K562 (cell line): ENCODE measurements around the gene FAM24B. TPM values are rescaled to one million over a fixed set of nuclear protein-coding genes. Genes with fewer than 3 reads are reported as not detected.

Source experiments
- ARID3B ChIP-seq: fragments of 250-450 bp; sonication (Bioruptor Pico); IDR thresholded peaks from 2 replicates; pipeline ENCODE4 v1.4.0; 2020; ENCODE audit warnings: borderline replicate concordance
- CBFB ChIP-seq: sonication (generic); formaldehyde crosslinking; IDR thresholded peaks from 2 replicates; pipeline ENCODE4 v1.4.0; 2020; ENCODE audit warnings: mild to moderate bottlenecking, missing genetic modification reagents
- CHCHD3 ChIP-seq: fragments of 250-450 bp; sonication (Bioruptor Pico); IDR thresholded peaks from 2 replicates; pipeline ENCODE4 v2.1.2; 2022; ENCODE audit warnings: mild to moderate bottlenecking
- DLX4 ChIP-seq: fragments of 250-450 bp; sonication (Bioruptor Pico); IDR thresholded peaks from 2 replicates; pipeline ENCODE4 v1.6.1; 2021; ENCODE audit warnings: mild to moderate bottlenecking
- DMBX1 ChIP-seq: fragments of 250-450 bp; sonication (Bioruptor Pico); IDR thresholded peaks from 2 replicates; pipeline ENCODE4 v1.8.0; 2022; ENCODE audit warnings: inconsistent platforms, mild to moderate bottlenecking, moderate library complexity, borderline replicate concordance
- ESRRA ChIP-seq: fragments of 450-650 bp; IDR thresholded peaks from 2 replicates; pipeline ENCODE4 v1.6.1; 2014; ENCODE audit warnings: low read depth, mild to moderate bottlenecking, moderate library complexity, borderline replicate concordance
- FOSL1 ChIP-seq: fragments of 200-800 bp; sonication (Bioruptor generic); conservative IDR thresholded peaks from 2 replicates; pipeline ENCODE4 v1.6.1; 2016; ENCODE audit warnings: missing genetic modification characterization, missing compliant biosample characterization
- FOXM1 ChIP-seq, 2 experiments: fragments of 450-650 bp in 1 of 2; sonication (generic) in 1 of 2; formaldehyde crosslinking in 1 of 2; IDR thresholded peaks; 2 replicates each; pipeline versions ENCODE4 v1.6.1 to v1.9.0; 2017 to 2022; ENCODE audit warnings: low read depth in 2 of 2, mild to moderate bottlenecking in 2 of 2, missing genetic modification reagents in 1 of 2, moderate library complexity in 1 of 2
- GMEB1 ChIP-seq: fragments of 250-450 bp; sonication (Bioruptor Pico); IDR thresholded peaks from 2 replicates; pipeline ENCODE4 v1.4.0; 2020; ENCODE audit warnings: mild to moderate bottlenecking
- HNRNPLL ChIP-seq: fragments of 200-400 bp; formaldehyde crosslinking; IDR thresholded peaks from 2 replicates; pipeline ENCODE4 v1.6.1; 2017; ENCODE audit warnings: low read length, low read depth, mild to moderate bottlenecking; ENCODE audit not compliant: poor library complexity, severe bottlenecking
- KAT8 ChIP-seq: fragments of 450-650 bp; IDR thresholded peaks from 2 replicates; pipeline ENCODE4 v1.6.1; 2016; ENCODE audit warnings: low read depth, mild to moderate bottlenecking
- L3MBTL2 ChIP-seq: fragments of 450-650 bp; IDR thresholded peaks from 2 replicates; pipeline ENCODE4 v1.6.1; 2016; ENCODE audit warnings: mild to moderate bottlenecking, moderate library complexity
- LARP7 ChIP-seq: fragments of 450-650 bp; IDR thresholded peaks from 2 replicates; pipeline ENCODE4 v1.6.1; 2016
- MTA3 ChIP-seq: fragments of 450-650 bp; formaldehyde crosslinking; IDR thresholded peaks from 2 replicates; pipeline ENCODE4 v1.6.1; 2017; ENCODE audit warnings: mild to moderate bottlenecking, borderline replicate concordance
- NFATC3 ChIP-seq: fragments of 450-650 bp; IDR thresholded peaks from 2 replicates; pipeline ENCODE4 v1.6.1; 2017; ENCODE audit warnings: mild to moderate bottlenecking
- PML ChIP-seq: IDR thresholded peaks from 2 replicates; pipeline ENCODE4 v1.6.1; 2012; ENCODE audit warnings: low read length, inconsistent platforms
- RAD21 ChIP-seq, 2 experiments: fragments of 250-450 bp in 1 of 2; fragments of 450-650 bp in 1 of 2; sonication (Bioruptor Pico) in 1 of 2; formaldehyde crosslinking in 1 of 2; IDR thresholded peaks in 1 of 2; conservative IDR thresholded peaks in 1 of 2; 2 replicates each; pipeline versions ENCODE4 v1.4.0 to v1.8.0; 2020 to 2022; ENCODE audit warnings: mild to moderate bottlenecking in 2 of 2, moderate library complexity in 1 of 2
- RBFOX2 ChIP-seq: fragments of 200-400 bp; formaldehyde crosslinking; IDR thresholded peaks from 2 replicates; pipeline ENCODE4 v1.6.1; 2017; ENCODE audit warnings: low read depth, mild to moderate bottlenecking, low read length, moderate library complexity
- SMAD1 ChIP-seq: fragments of 150-350 bp; IDR thresholded peaks from 2 replicates; pipeline ENCODE4 v1.6.1; 2014; ENCODE audit warnings: low read length, low read depth; ENCODE audit not compliant: partially characterized antibody
- TEAD2 ChIP-seq: fragments of 450-650 bp; IDR thresholded peaks from 2 replicates; pipeline ENCODE4 v1.6.1; 2016; ENCODE audit warnings: missing genetic modification characterization, control low read depth, missing compliant biosample characterization
- ZNF184 ChIP-seq: sonication (generic); formaldehyde crosslinking; IDR thresholded peaks from 2 replicates; pipeline ENCODE4 v1.5.0; 2020; ENCODE audit warnings: missing genetic modification reagents
- ZNF354B ChIP-seq: fragments of 250-450 bp; sonication (Bioruptor Pico); IDR thresholded peaks from 2 replicates; pipeline ENCODE4 v1.4.0; 2020
- ZNF561 ChIP-seq: fragments of 450-650 bp; formaldehyde crosslinking; conservative IDR thresholded peaks from 2 replicates; pipeline ENCODE4 v1.4.0; 2020; ENCODE audit warnings: mild to moderate bottlenecking, moderate library complexity
- polyA plus RNA-seq, 8 experiments: library from polyadenylated mRNA; depleted of rRNA in 4 of 8; stranded (reverse) in 5 of 8; unstranded in 3 of 8; fragments of >200 nt; fragmentation: Nextera tagmentation in 2 of 8; fragmentation: Illumina TruSeq in 1 of 8; extraction: Ambion mirVana in 2 of 8; extraction: Trizol in 1 of 8; gene quantifications; 2 replicates each; pipeline versions ENCODE4 v1.2.1 to v1.2.3, GENCODE V29; 2011 to 2014; ENCODE audit warnings: inconsistent platforms in 1 of 8, missing spikeins in 1 of 8
- total RNA-seq, 7 experiments: library from RNA; depleted of rRNA in 6 of 7; stranded (reverse); fragments of >200 nt in 6 of 7; fragmentation: Illumina TruSeq in 2 of 7; extraction: Trizol in 2 of 7; gene quantifications; 2 replicates each; pipeline versions ENCODE4 v1.2.1 to v1.2.3, GENCODE V29; 2011 to 2021; ENCODE audit warnings: low replicate concordance in 1 of 7

The FAM24B gene
- total and polyA plus RNA-seq, 9 of the 15 experiments (the other 6 are each of a cell fraction or from before 2014, with no cell fraction given) = 6.0 to 19.6 (median 9.2) TPM

- no peak for TF ChIP-seq FOXM1 (IDR thresholded peaks at IDR 0.05; ENCODE audit: low read depth)
- peak; percentile 57; the same call in 1 of the 2 replicates for TF ChIP-seq FOXM1 (CRISPR knock-in tag; IDR thresholded peaks at IDR 0.05; ENCODE audit: low read depth)
- TF ChIP-seq GMEB1 (CRISPR knock-in tag) = 0 out of 2 replicates have a peak, but pooled peaks have one; percentile 25
- peak; percentile 71; the same call in 1 of the 2 replicates for TF ChIP-seq MTA3
- no peak for TF ChIP-seq ZNF561 (CRISPR knock-in tag)
- TF ChIP-seq FOSL1 (tag) = no peak
- no peak for TF ChIP-seq ESRRA
- TF ChIP-seq LARP7 = no peak
- TF ChIP-seq DMBX1 (CRISPR knock-in tag) = no peak
- TF ChIP-seq SMAD1 = no peak
- no peak for TF ChIP-seq DLX4 (CRISPR knock-in tag)
- peak; percentile 95 for TF ChIP-seq RBFOX2
- no peak for TF ChIP-seq RAD21 (CRISPR knock-in tag; conservative IDR thresholded peaks at IDR 0.05 in 1 of 2, IDR thresholded peaks at IDR 0.05 in 1 of 2)
- no peak for TF ChIP-seq ZNF184
- TF ChIP-seq TEAD2 (tag) = no peak
- TF ChIP-seq L3MBTL2 = peak; percentile 97
- peak; percentile 71 for TF ChIP-seq HNRNPLL
- TF ChIP-seq CHCHD3 = no peak
- no peak for TF ChIP-seq CBFB (CRISPR knock-in tag)
- TF ChIP-seq ARID3B (CRISPR knock-in tag) = 0 out of 2 replicates have a peak, but pooled peaks have one; percentile 11
- no peak for TF ChIP-seq NFATC3
- peak; percentile 17; the same call in 1 of the 2 replicates for TF ChIP-seq PML
- TF ChIP-seq KAT8 = no peak
- no peak for TF ChIP-seq ZNF354B (CRISPR knock-in tag)
Observed at GRCh38 chr10:122879339-122880273, at the start of gene FAM24B (continued).
